Measurements from ENCODE around the gene S100B. TPM values are rescaled to one million over a fixed set of nuclear protein-coding genes. Genes with fewer than 3 reads are reported as not detected.

S100B gene
- total RNA-seq, 1 donor from 2014 or later = 0.54 TPM

DNA sequence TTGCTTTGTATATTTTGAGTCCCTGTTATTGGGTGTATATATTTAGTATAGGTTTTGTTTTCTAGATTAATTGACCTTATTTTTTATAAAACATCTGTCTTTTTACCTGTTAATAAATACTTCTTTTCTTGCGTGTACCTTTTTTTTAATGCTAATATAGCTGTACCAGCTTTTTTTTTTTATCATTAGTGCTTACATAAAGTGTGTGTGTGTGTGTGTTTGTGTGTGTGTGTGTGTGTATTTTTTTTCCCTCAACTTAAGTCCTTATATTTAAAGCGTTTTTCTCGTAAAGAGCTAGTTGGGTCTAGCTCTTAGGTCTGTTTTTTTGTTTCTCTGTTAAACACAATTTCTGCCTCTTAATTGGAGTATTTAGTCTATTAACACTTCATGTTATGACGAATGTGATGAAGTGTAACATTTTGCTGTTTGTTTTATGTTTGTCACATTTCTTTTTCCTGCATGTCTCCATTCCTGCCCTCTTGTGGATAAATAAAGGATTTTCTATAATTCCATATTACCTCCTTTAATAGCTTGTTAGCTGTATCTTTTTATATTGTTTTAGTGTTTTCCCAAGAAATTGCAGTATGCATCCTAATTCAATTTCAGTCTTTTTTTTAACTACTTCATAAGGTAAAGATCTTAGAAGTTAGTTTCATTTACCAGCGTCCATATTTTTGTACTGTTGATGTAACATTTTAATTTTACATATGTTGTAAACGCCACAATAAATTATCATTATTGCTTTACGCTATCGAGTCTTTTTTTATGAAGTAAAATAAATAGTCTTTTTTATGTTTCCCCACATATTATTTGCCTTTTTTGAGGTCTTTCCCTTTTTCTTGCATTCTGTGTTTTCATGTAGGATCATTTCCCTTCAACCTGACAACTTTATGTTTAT lies 34.9 kb upstream of the S100B start:
- peak overlapping the region; percentile 44 for H3K27ac Mint-ChIP-seq (ENCODE audit: unreplicated experiment)
- H3K4me3 Mint-ChIP-seq (ENCODE audit: unreplicated experiment) = no peak overlapping the region
- TF ChIP-seq, protein P1, sequence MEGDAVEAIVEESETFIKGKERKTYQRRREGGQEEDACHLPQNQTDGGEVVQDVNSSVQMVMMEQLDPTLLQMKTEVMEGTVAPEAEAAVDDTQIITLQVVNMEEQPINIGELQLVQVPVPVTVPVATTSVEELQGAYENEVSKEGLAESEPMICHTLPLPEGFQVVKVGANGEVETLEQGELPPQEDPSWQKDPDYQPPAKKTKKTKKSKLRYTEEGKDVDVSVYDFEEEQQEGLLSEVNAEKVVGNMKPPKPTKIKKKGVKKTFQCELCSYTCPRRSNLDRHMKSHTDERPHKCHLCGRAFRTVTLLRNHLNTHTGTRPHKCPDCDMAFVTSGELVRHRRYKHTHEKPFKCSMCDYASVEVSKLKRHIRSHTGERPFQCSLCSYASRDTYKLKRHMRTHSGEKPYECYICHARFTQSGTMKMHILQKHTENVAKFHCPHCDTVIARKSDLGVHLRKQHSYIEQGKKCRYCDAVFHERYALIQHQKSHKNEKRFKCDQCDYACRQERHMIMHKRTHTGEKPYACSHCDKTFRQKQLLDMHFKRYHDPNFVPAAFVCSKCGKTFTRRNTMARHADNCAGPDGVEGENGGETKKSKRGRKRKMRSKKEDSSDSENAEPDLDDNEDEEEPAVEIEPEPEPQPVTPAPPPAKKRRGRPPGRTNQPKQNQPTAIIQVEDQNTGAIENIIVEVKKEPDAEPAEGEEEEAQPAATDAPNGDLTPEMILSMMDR (IDR thresholded peaks at IDR 0.05; ENCODE audit: unreplicated experiment) = peak; percentile 52
- DNase-seq (ENCODE audit: low spot score) = no peak
- no peaks in the 10 kb centered on the region for H3K27me3 Mint-ChIP-seq (ENCODE audit: unreplicated experiment)
- H3K36me3 Mint-ChIP-seq (ENCODE audit: low read depth, unreplicated experiment) = peaks cover 29% of the 10 kb centered on the region
- H3K9me3 Mint-ChIP-seq (ENCODE audit: unreplicated experiment) = no peaks in the 10 kb centered on the region
- H3K4me1 Mint-ChIP-seq (ENCODE audit: unreplicated experiment) = peaks cover 31% of the 10 kb centered on the region

GRCh38 chr21:46637952-46638746 lies 33.3 kb upstream of the S100B start:
- peaks cover 2% of the 10 kb centered on the region for H3K27me3 Mint-ChIP-seq (ENCODE audit: unreplicated experiment)
- H3K4me3 Mint-ChIP-seq (ENCODE audit: unreplicated experiment) = peak overlapping the region; percentile 31
- H3K36me3 Mint-ChIP-seq (ENCODE audit: low read depth, unreplicated experiment) = peaks cover 19% of the 10 kb centered on the region
- H3K27ac Mint-ChIP-seq (ENCODE audit: unreplicated experiment) = no peak overlapping the region
- no peaks in the 10 kb centered on the region for H3K9me3 Mint-ChIP-seq (ENCODE audit: unreplicated experiment)
- no peak for DNase-seq (ENCODE audit: low spot score)
- peaks cover 42% of the 10 kb centered on the region for H3K4me1 Mint-ChIP-seq (ENCODE audit: unreplicated experiment)
- TF ChIP-seq, protein P1 (IDR thresholded peaks at IDR 0.05; ENCODE audit: unreplicated experiment) = no peak

DNA sequence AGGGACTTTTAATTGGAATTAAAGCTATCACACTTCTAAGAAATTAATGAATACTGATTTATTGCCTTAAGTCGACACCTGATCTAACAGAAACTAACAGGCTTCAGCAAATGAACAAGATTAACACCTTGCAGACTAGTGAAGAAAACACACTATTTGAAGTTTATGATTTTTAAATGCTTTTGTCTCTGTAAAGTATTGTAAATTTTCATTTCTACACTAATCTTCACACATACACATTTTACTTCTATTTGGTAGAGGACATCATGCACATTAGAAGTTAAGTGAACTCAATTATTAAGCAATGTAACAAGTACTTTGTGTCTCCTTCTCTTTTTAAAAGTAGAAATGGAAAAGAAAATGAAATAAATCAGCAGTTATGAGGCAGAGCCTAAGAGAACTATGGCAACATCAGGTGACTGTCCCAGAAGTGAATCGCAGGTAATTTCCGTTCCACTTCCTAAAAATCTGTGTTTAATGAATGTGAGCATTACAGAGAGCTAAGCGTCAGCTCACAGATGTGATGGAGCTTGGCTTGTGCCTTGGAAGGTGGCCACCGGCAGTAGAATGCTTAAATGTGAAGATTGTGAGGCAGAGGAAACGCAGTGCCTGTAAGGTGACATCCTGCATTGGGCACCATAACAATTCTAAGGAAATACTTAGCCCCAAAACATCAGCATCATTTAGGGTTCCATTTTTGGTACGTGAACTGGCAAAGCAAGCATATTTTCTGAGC lies 31.8 kb upstream of the S100B start:
- H3K9me3 Mint-ChIP-seq (ENCODE audit: unreplicated experiment) = no peaks in the 10 kb centered on the region
- TF ChIP-seq, protein P1 (IDR thresholded peaks at IDR 0.05; ENCODE audit: unreplicated experiment) = no peak
- H3K36me3 Mint-ChIP-seq (ENCODE audit: low read depth, unreplicated experiment) = peaks cover 14% of the 10 kb centered on the region
- peaks cover 2% of the 10 kb centered on the region for H3K27me3 Mint-ChIP-seq (ENCODE audit: unreplicated experiment)
- peaks cover 46% of the 10 kb centered on the region for H3K4me1 Mint-ChIP-seq (ENCODE audit: unreplicated experiment)
- no peak for DNase-seq (ENCODE audit: low spot score)
- peak overlapping the region; percentile 97 for H3K4me3 Mint-ChIP-seq (ENCODE audit: unreplicated experiment)
- no peak overlapping the region for H3K27ac Mint-ChIP-seq (ENCODE audit: unreplicated experiment)

DNA sequence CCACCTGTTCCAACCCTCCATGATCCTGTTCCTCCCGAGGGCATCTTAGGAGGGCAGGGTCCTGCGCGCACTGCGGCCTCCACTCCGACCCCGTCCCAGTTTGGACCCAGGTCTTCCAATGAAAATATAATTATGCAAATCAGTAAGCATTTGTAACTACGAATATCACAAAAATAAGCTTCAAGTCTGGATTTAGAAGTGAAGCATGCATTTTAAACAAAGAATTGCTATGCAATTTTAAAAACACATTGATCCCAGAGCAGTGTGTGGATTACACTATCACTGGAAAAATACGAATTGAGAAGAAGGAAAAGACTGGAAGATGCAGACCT lies 31.3 kb upstream of the S100B start:
- peaks cover 46% of the 10 kb centered on the region for H3K4me1 Mint-ChIP-seq (ENCODE audit: unreplicated experiment)
- DNase-seq (ENCODE audit: low spot score) = no peak
- no peaks in the 10 kb centered on the region for H3K9me3 Mint-ChIP-seq (ENCODE audit: unreplicated experiment)
- peaks cover 9% of the 10 kb centered on the region for H3K36me3 Mint-ChIP-seq (ENCODE audit: low read depth, unreplicated experiment)
- peak overlapping the region; percentile 90 for H3K27ac Mint-ChIP-seq (ENCODE audit: unreplicated experiment)
- H3K27me3 Mint-ChIP-seq (ENCODE audit: unreplicated experiment) = peaks cover 2% of the 10 kb centered on the region
- TF ChIP-seq, protein P1 (IDR thresholded peaks at IDR 0.05; ENCODE audit: unreplicated experiment) = no peak
- H3K4me3 Mint-ChIP-seq (ENCODE audit: unreplicated experiment) = peak overlapping the region; percentile 97

All from endothelial cell (in vitro differentiated cells).